Measurements from ENCODE around the gene TBC1D16. TPM values are rescaled to one million over a fixed set of nuclear protein-coding genes. Genes with fewer than 3 reads are reported as not detected.
A peak's percentile ranks its signal among the peaks of the same experiment; 100 is the strongest.

TBC1D16 gene
- total RNA-seq (15.8 TPM), polyA plus RNA-seq (21.5 TPM)

GRCh38 chr17:80035687-80035936 lies at the start of gene TBC1D16:
TSS of gene TBC1D16 (minus strand) at chr17:80035872. CDS start at chr17:80013547, 22,325 bp downstream.
- no peak for DNase-seq (ENCODE audit: extremely low spot score)
- Histone ChIP-seq H3K4me3 (ENCODE audit: low read depth, low read length) (peak within 1 kb of the TSS; percentile 97), H3K27ac (ENCODE audit: low read depth) (peak within 1 kb of the TSS; percentile 90), H3K4me1 (ENCODE audit: insufficient read depth) (peaks cover 1% of the 10 kb centered on the region), H3K36me3 (ENCODE audit: insufficient read depth) (no peaks in the 10 kb centered on the region)
- 1% methylated on average over 46 of the region's 46 CpGs for WGBS

GRCh38 chr17:80084773-80085172 lies 49.1 kb upstream of the TBC1D16 start:
- WGBS = 94% methylated on average over 15 of the region's 15 CpGs
- Histone ChIP-seq H3K4me1 (ENCODE audit: insufficient read depth) (no peaks in the 10 kb centered on the region), H3K4me3 (ENCODE audit: low read depth, low read length) (no peak overlapping the region), H3K36me3 (ENCODE audit: insufficient read depth) (no peaks in the 10 kb centered on the region), H3K27ac (ENCODE audit: low read depth) (no peak overlapping the region)
- no peak for DNase-seq (ENCODE audit: extremely low spot score)

- Histone ChIP-seq H3K36me3 (ENCODE audit: insufficient read depth) (no peaks in the 10 kb centered on the region), H3K27ac (ENCODE audit: low read depth) (no peak overlapping the region), H3K4me1 (ENCODE audit: insufficient read depth) (no peaks in the 10 kb centered on the region), H3K4me3 (ENCODE audit: low read depth, low read length) (no peak overlapping the region)
- WGBS = 87% methylated on average over 13 of the region's 13 CpGs
- DNase-seq (ENCODE audit: extremely low spot score) = no peak
Observed at GRCh38 chr17:80083136-80083661, 47.5 kb upstream of the TBC1D16 start.

- 28% methylated on average over 20 of the region's 20 CpGs for WGBS
- Histone ChIP-seq H3K4me1 (ENCODE audit: insufficient read depth) (no peaks in the 10 kb centered on the region), H3K27ac (ENCODE audit: low read depth) (no peak overlapping the region), H3K4me3 (ENCODE audit: low read depth, low read length) (no peak overlapping the region), H3K36me3 (ENCODE audit: insufficient read depth) (no peaks in the 10 kb centered on the region)
- DNase-seq (ENCODE audit: extremely low spot score) = no peak
Observed at GRCh38 chr17:80082403-80083135, 46.9 kb upstream of the TBC1D16 start.

- Histone ChIP-seq H3K27ac (ENCODE audit: low read depth) (no peak overlapping the region), H3K4me1 (ENCODE audit: insufficient read depth) (no peaks in the 10 kb centered on the region), H3K4me3 (ENCODE audit: low read depth, low read length) (no peak overlapping the region), H3K36me3 (ENCODE audit: insufficient read depth) (no peaks in the 10 kb centered on the region)
- no peak for DNase-seq (ENCODE audit: extremely low spot score)
- WGBS = 92% methylated on average over 14 of the region's 14 CpGs
Observed at GRCh38 chr17:80081596-80081995, 45.9 kb upstream of the TBC1D16 start.

- Histone ChIP-seq H3K27ac (ENCODE audit: low read depth) (no peak overlapping the region), H3K4me1 (ENCODE audit: insufficient read depth) (no peaks in the 10 kb centered on the region), H3K4me3 (ENCODE audit: low read depth, low read length) (no peak overlapping the region), H3K36me3 (ENCODE audit: insufficient read depth) (no peaks in the 10 kb centered on the region)
- WGBS = 84% methylated on average over 6 of the region's 6 CpGs
- DNase-seq (ENCODE audit: extremely low spot score) = no peak
Observed at GRCh38 chr17:80080081-80080480, 44.4 kb upstream of the TBC1D16 start.

GRCh38 chr17:80072410-80072809 lies 36.7 kb upstream of the TBC1D16 start:
- DNase-seq (ENCODE audit: extremely low spot score) = no peak
- Histone ChIP-seq H3K4me1 (ENCODE audit: insufficient read depth) (no peaks in the 10 kb centered on the region), H3K4me3 (ENCODE audit: low read depth, low read length) (no peak overlapping the region), H3K27ac (ENCODE audit: low read depth) (no peak overlapping the region), H3K36me3 (ENCODE audit: insufficient read depth) (no peaks in the 10 kb centered on the region)
- WGBS = 89% methylated on average over 6 of the region's 6 CpGs

GRCh38 chr17:80071116-80071841 lies 35.6 kb upstream of the TBC1D16 start:
- no peaks in the 10 kb centered on the region for H3K4me1 ChIP-seq (ENCODE audit: insufficient read depth)
- 19% methylated on average over 20 of the region's 20 CpGs for WGBS
- peak overlapping the region; percentile 30 for H3K27ac ChIP-seq (ENCODE audit: low read depth)
- DNase-seq (ENCODE audit: extremely low spot score) = no peak
- peak overlapping the region; percentile 4 for H3K4me3 ChIP-seq (ENCODE audit: low read depth, low read length)
- H3K36me3 ChIP-seq (ENCODE audit: insufficient read depth) = no peaks in the 10 kb centered on the region

GRCh38 chr17:80070375-80071115 lies 34.9 kb upstream of the TBC1D16 start:
- WGBS = 79% methylated on average over 15 of the region's 15 CpGs
- no peaks in the 10 kb centered on the region for H3K36me3 ChIP-seq (ENCODE audit: insufficient read depth)
- H3K4me3 ChIP-seq (ENCODE audit: low read depth, low read length) = peak overlapping the region; percentile 4
- H3K4me1 ChIP-seq (ENCODE audit: insufficient read depth) = no peaks in the 10 kb centered on the region
- peak overlapping the region; percentile 30 for H3K27ac ChIP-seq (ENCODE audit: low read depth)
- no peak for DNase-seq (ENCODE audit: extremely low spot score)

GRCh38 chr17:80068301-80069222 lies 32.9 kb upstream of the TBC1D16 start:
- DNase-seq (ENCODE audit: extremely low spot score) = peak; percentile 31
- WGBS = 34% methylated on average over 23 of the region's 23 CpGs

GRCh38 chr17:80067393-80067986 lies 31.8 kb upstream of the TBC1D16 start:
- no peak overlapping the region for H3K27ac ChIP-seq (ENCODE audit: low read depth)
- DNase-seq (ENCODE audit: extremely low spot score) = no peak
- 92% methylated on average over 31 of the region's 31 CpGs for WGBS
- H3K36me3 ChIP-seq (ENCODE audit: insufficient read depth) = no peaks in the 10 kb centered on the region
- no peak overlapping the region for H3K4me3 ChIP-seq (ENCODE audit: low read depth, low read length)
- H3K4me1 ChIP-seq (ENCODE audit: insufficient read depth) = no peaks in the 10 kb centered on the region

More at GRCh38 chr17:80068301-80069222, 32.9 kb upstream of the TBC1D16 start:
- Histone ChIP-seq H3K4me1 (ENCODE audit: insufficient read depth) (no peaks in the 10 kb centered on the region), H3K36me3 (ENCODE audit: insufficient read depth) (no peaks in the 10 kb centered on the region), H3K4me3 (ENCODE audit: low read depth, low read length) (no peak overlapping the region), H3K27ac (ENCODE audit: low read depth) (peak overlapping the region; percentile 38)

- Histone ChIP-seq H3K27ac (ENCODE audit: low read depth) (no peak overlapping the region), H3K4me3 (ENCODE audit: low read depth, low read length) (no peak overlapping the region), H3K4me1 (ENCODE audit: insufficient read depth) (no peaks in the 10 kb centered on the region), H3K36me3 (ENCODE audit: insufficient read depth) (no peaks in the 10 kb centered on the region)
- DNase-seq (ENCODE audit: extremely low spot score) = no peak
- WGBS = 84% methylated on average over 32 of the region's 32 CpGs
Observed at GRCh38 chr17:80065478-80066170, 30.0 kb upstream of the TBC1D16 start.
